ENCODE measurements around the gene WDR93.

WDR93 gene

DNA sequence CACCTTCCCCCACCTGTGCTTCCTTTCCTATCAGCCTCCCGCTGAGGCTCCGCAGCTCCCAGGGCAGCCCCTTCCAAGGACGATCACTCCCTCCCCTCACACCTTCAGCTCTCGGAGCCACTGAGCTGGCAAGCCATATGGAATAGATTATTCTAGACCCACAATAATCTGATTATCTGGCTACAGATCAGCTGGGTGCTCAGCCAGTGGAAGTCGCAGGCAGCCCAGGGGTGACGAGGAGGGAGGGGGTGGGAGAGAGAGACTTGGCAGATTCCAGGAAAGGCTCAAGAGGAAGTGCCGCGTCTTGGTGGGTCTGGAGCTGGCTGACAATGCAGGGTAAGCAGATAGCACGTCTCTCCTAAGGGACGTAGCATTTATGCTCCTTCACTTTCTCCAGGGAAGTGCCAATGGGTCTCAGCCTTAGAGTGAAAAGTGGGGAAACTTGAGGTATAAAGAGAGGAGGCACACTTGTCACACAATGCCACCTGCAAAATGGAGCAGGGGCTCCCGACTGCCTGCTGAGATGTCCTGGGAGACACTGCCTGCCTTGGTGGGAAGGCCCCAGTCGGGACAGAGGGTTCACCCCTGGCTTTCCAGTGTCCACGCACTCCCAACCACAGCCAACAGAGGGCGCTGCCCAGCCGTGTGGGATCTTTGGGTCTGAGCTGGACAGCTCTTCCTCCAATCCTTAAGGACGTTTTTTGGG is 69.8 kb downstream of the WDR93 start:
- TF ChIP-seq, protein P1, sequence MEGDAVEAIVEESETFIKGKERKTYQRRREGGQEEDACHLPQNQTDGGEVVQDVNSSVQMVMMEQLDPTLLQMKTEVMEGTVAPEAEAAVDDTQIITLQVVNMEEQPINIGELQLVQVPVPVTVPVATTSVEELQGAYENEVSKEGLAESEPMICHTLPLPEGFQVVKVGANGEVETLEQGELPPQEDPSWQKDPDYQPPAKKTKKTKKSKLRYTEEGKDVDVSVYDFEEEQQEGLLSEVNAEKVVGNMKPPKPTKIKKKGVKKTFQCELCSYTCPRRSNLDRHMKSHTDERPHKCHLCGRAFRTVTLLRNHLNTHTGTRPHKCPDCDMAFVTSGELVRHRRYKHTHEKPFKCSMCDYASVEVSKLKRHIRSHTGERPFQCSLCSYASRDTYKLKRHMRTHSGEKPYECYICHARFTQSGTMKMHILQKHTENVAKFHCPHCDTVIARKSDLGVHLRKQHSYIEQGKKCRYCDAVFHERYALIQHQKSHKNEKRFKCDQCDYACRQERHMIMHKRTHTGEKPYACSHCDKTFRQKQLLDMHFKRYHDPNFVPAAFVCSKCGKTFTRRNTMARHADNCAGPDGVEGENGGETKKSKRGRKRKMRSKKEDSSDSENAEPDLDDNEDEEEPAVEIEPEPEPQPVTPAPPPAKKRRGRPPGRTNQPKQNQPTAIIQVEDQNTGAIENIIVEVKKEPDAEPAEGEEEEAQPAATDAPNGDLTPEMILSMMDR (IDR thresholded peaks at IDR 0.05; ENCODE audit: borderline replicate concordance, insufficient read depth, low read depth, low read length): peak; percentile 98
- no peak overlapping the region for H3K4me3 ChIP-seq (ENCODE audit: low read depth, low read length)

DNA sequence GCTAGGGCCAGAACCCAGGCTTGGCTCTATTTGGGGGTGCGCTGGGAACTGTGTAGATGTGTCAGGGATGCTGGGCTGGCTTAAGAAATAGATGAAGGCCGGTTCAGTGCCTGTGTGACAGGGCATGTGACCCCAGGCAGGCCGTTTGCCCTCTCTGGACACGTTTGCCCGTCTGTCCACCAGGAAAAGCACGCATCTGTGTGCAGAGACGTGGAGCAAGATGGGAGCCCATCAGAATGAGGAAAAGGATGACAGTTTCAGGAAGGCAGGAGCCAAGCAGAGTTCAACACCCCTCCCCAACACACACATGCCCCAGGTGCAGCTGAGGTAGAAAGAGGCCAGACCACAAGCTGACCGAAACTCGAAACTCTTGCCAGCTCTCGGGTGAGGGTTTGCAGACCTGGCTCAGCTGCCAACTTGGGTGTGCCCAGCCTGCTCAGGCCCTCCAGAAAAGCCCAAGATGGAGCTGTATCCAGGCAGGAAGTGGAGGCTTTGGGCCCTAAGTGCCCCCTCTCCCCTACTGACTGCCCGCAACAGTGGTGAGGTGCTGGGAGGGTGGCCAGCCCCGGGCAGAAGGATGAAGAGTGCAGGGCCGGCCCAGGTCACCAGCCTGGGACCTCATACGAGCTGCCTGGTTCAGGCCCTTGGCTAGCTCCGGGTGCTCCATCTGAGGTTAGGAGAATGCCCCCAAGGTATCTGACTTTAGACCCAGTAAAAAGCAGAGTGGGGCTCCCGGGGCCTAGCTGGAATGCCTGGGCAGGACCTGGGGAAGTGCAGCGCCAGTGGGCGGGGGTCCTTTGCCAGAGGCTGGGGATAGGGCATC is 70.6 kb downstream of the WDR93 start:
- TF ChIP-seq, protein P1 (IDR thresholded peaks at IDR 0.05; ENCODE audit: borderline replicate concordance, insufficient read depth, low read depth, low read length): no peak
- no peak overlapping the region for H3K4me3 ChIP-seq (ENCODE audit: low read depth, low read length)

DNA sequence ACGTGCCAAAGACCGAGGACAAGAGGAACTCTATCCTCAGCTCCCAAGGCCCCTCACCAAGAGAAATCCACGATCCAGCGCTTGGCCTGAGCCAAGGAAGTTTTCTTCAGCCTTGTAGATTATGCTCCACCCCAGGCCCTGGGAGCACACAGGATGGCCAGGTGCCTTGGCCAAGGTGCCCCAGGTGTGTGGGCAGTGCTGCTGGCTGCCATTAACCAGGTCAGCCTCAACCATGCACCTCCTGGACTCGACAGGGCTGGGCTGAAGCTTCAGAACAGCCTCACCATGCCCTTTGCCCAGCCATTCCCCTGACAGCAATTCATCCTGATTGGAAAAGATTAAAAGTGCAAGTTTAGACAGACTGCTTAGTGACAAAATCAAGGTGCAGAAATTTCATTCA is 71.3 kb downstream of the WDR93 start:
- no peak overlapping the region for H3K4me3 ChIP-seq (ENCODE audit: low read depth, low read length)
- TF ChIP-seq, protein P1 (IDR thresholded peaks at IDR 0.05; ENCODE audit: borderline replicate concordance, insufficient read depth, low read depth, low read length): no peak

DNA sequence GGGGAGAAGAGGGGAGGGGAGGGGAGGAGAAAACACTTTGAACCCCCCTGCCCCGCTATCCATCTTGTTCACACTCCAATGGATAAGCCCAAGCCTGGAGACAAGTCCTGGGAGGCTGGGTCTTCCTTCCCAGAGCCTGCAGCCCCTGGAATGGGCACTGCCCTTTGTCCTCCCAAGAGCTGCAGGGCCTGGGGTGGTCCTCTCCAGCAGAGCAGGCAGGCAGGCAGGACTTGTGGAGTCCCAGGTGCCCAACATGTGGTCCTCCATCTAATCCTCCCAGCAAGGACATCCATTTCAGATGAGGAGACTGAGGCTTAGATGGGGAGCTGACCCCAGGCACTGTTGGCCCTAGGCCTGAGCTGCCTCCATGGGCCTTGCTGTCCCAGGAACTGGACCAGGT is 75.1 kb downstream of the WDR93 start:
- no peak overlapping the region for H3K4me3 ChIP-seq (ENCODE audit: low read depth, low read length)
- TF ChIP-seq, protein P1 (IDR thresholded peaks at IDR 0.05; ENCODE audit: borderline replicate concordance, insufficient read depth, low read depth, low read length): no peak

DNA sequence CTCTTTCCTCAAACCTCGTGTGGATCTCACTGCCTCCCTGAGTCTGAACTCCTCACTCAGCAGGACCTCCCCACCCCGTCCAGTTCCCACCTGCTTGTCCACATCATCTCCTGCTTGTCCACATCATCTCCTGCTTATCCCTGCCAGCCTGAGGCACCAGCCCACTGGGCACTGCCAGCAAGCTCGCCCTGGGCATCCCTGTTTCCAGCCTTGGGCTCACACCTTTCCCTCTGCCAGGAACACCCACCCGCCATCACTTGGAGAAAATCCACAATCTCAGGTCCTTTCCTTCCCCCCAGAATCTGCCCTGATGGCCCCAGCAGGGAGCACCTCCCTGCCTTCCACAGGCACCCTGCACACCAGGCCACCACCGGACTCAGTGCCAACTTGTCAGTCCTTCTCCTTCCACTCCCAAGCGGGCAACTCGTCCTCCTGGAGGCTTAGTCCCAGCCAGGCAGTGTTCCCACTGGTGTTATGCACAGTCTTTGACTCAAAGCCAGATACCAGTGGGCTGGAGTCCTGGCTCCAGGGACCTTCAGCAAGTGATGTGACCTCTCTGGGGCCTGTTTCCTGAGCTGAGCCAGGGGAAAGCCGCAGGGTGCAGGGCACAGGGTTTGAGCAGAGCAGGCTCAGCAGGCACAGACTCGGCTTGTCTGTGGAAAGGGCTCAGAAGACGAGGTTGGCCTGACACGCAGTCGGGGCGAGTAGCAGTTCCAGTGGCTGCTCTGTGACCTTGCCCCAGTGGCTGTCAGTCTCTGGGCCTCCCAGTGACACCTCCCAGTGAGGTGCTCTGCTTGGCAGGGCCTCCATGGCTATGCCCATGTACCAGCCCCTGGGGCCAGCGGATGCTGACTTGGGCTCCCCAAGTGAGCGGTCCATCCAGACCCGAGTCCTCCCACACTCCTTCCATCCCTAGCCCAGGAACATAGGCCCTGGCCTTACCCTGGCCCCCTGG is 76.0 kb downstream of the WDR93 start:
- H3K4me3 ChIP-seq (ENCODE audit: low read depth, low read length): no peak overlapping the region
- TF ChIP-seq, protein P1 (IDR thresholded peaks at IDR 0.05; ENCODE audit: borderline replicate concordance, insufficient read depth, low read depth, low read length): no peak

DNA sequence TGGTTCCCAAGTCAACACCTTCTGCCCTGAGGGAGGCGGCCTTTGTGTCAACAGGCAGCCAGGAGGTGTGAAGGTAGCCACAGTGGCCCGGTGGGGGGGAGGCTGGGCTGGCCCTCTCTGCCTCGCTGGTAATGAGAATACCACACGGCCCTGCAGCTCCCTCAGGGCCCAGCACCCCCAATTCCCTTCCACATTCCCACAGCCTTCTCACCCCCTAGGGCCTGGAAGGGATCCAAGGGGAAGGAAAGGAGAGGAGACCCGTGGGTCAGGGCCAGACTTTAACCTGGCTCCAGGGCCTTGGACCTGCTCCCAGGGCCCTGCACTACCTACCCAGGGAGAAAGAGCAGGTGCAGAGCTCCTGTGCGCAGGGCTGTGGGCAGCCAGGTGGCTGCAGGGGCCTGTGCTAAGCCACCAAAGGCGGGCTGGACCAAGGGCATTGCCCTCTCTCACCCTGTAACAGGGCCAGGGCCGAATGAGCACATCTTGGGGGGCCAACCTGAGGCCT is 76.9 kb downstream of the WDR93 start:
- no peak overlapping the region for H3K4me3 ChIP-seq (ENCODE audit: low read depth, low read length)
- TF ChIP-seq, protein P1 (IDR thresholded peaks at IDR 0.05; ENCODE audit: borderline replicate concordance, insufficient read depth, low read depth, low read length): no peak

Measured in GM12875 (cell line).